ENCODE data around the gene TSPAN6. TPM values are rescaled to one million over a fixed set of nuclear protein-coding genes. Genes with fewer than 3 reads are reported as not detected.

Gene TSPAN6
- total and polyA plus RNA-seq, 7 experiments from 2014 or later = 1.0 to 7.7 (median 2.2) TPM; not detected in 1

GRCh38 chrX:100677611-100678181 lies 41.1 kb upstream of the TSPAN6 start:
- Mint-ChIP-seq H3K27ac (no peak overlapping the region), H3K9me3 (no peaks in the 10 kb centered on the region), H3K36me3 (no peaks in the 10 kb centered on the region), H3K27me3 (peaks cover 0 to 3% (median 0%) of the 10 kb centered on the region in 5 donors), H3K4me3 (no peak overlapping the region), H3K4me1 (peaks cover 0 to 11% (median 5%) of the 10 kb centered on the region in 7 donors)
- Histone ChIP-seq H3K36me3 (ENCODE audit: control insufficient read depth in 2 of 3, insufficient read depth in 3 of 3, low read length in 3 of 3) (no peaks in the 10 kb centered on the region), H3K27ac (ENCODE audit: low read depth, low read length) (no peak overlapping the region), H3K27me3 (ENCODE audit: control insufficient read depth in 2 of 2, insufficient read depth in 2 of 2, low read length in 2 of 2) (no peaks in the 10 kb centered on the region), H3K9me3 (ENCODE audit: control insufficient read depth in 2 of 3, low read length in 3 of 3) (no peaks in the 10 kb centered on the region), H3K4me1 (ENCODE audit: control insufficient read depth in 2 of 2, insufficient read depth in 2 of 2, low read length in 2 of 2) (no peaks in the 10 kb centered on the region), H3K4me3 (ENCODE audit: low read length) (no peak overlapping the region)
- ATAC-seq = no peak
- DNase-seq = no peak
- ChIA-PET CTCF (no interaction called here), POLR2A (no interaction called here)
- intact Hi-C loops (cut with micrococcal nuclease) = no loop called here

- H3K9me3 Mint-ChIP-seq = no peaks in the 10 kb centered on the region
- no peaks in the 10 kb centered on the region for H3K36me3 Mint-ChIP-seq
- no peak overlapping the region for H3K4me3 Mint-ChIP-seq
- Histone ChIP-seq H3K9me3 (ENCODE audit: control insufficient read depth in 2 of 3, low read length in 3 of 3) (no peaks in the 10 kb centered on the region), H3K4me3 (ENCODE audit: low read length) (no peak overlapping the region), H3K4me1 (ENCODE audit: control insufficient read depth in 2 of 2, insufficient read depth in 2 of 2, low read length in 2 of 2) (no peaks in the 10 kb centered on the region), H3K27ac (ENCODE audit: low read depth, low read length) (no peak overlapping the region), H3K27me3 (ENCODE audit: control insufficient read depth in 2 of 2, insufficient read depth in 2 of 2, low read length in 2 of 2) (no peaks in the 10 kb centered on the region), H3K36me3 (ENCODE audit: control insufficient read depth in 2 of 3, insufficient read depth in 3 of 3, low read length in 3 of 3) (no peaks in the 10 kb centered on the region)
- H3K27ac Mint-ChIP-seq = no peak overlapping the region
- intact Hi-C loops (cut with micrococcal nuclease) = loop anchor here in 1 of 2 donors (5.0 kb wide), 2 partner anchors 93 to 533 kb away; no protein-coding TSS in a partner anchor
- ChIA-PET POLR2A (no interaction called here), CTCF (no interaction called here)
- no peak for ATAC-seq
- no peaks in the 10 kb centered on the region for H3K27me3 Mint-ChIP-seq
- no peak for DNase-seq
- H3K4me1 Mint-ChIP-seq = peaks cover 0 to 11% (median 5%) of the 10 kb centered on the region in 7 donors
These were observed 38.1 kb upstream of the TSPAN6 start for GRCh38 chrX:100674705-100675104.

DNA sequence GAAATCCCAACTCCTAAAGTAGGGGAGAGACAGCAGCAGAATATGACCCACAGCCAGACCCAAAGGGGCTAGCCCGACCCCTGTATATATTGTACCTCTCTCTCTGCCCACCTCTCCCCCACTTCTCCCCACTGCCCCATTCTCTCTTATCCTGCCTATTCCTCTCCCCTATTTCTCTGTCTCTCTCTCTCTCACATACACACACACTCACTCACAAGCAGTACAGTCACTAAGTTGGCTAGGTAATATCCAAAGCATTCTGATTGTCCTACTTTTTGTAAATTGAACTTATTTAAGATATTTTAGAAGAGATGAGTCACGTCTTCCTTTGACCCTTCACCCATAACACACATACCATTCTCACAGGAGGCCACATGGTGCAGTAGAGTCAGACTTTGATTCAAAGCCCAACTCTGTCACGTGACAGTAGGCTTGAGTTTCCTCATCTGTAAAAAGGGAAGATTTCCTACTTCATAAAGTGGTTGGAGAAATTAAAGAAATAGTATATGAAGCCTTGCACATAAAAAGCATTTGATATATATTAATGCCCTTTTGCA lies 36.9 kb upstream of the TSPAN6 start:
- H3K4me1 ChIP-seq (ENCODE audit: control insufficient read depth in 2 of 2, insufficient read depth in 2 of 2, low read length in 2 of 2) = no peaks in the 10 kb centered on the region
- Mint-ChIP-seq H3K27ac (no peak overlapping the region), H3K36me3 (no peaks in the 10 kb centered on the region), H3K27me3 (peaks cover 0 to 2% (median 0%) of the 10 kb centered on the region in 5 donors), H3K4me3 (no peak overlapping the region), H3K9me3 (no peaks in the 10 kb centered on the region), H3K4me1 (peaks cover 0 to 11% (median 5%) of the 10 kb centered on the region in 7 donors)
- CTCF ChIA-PET = no interaction called here
- no peak for DNase-seq
- H3K36me3 ChIP-seq (ENCODE audit: control insufficient read depth in 2 of 3, insufficient read depth in 3 of 3, low read length in 3 of 3) = no peaks in the 10 kb centered on the region
- H3K27ac ChIP-seq (ENCODE audit: low read depth, low read length) = no peak overlapping the region
- intact Hi-C loops (cut with micrococcal nuclease) = loop anchor here in 1 of 2 donors (5.0 kb wide), 2 partner anchors 94 to 534 kb away; no protein-coding TSS in a partner anchor
- no peak for ATAC-seq
- H3K4me3 ChIP-seq (ENCODE audit: low read length) = no peak overlapping the region
- H3K9me3 ChIP-seq (ENCODE audit: control insufficient read depth in 2 of 3, low read length in 3 of 3) = no peaks in the 10 kb centered on the region
- POLR2A ChIA-PET = no interaction called here
- H3K27me3 ChIP-seq (ENCODE audit: control insufficient read depth in 2 of 2, insufficient read depth in 2 of 2, low read length in 2 of 2) = no peaks in the 10 kb centered on the region

DNA sequence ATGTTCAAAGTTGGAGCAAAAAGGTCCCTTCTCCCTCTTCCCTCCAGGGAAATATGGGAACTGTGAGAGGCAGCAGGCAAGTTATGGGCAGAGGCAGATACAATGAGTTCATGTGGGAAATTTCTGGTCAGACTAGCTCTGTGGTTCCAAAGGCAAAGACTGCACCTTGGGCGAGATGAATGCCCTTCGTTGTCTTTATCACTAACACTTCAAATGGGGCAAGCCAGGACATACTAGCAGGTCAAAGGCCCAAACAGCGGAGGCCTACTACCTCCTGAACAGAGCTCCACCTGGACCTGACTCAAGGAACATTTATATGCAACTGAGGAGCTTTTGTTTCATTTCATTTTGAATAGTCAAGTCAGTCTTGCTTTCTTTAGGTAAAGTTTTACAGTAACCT lies 36.4 kb upstream of the TSPAN6 start:
- intact Hi-C loops (cut with micrococcal nuclease) = loop anchor here in 1 of 2 donors (5.0 kb wide), 2 partner anchors 94 to 534 kb away; no protein-coding TSS in a partner anchor
- no peaks in the 10 kb centered on the region for H3K4me1 ChIP-seq (ENCODE audit: control insufficient read depth in 2 of 2, insufficient read depth in 2 of 2, low read length in 2 of 2)
- no peaks in the 10 kb centered on the region for H3K36me3 ChIP-seq (ENCODE audit: control insufficient read depth in 2 of 3, insufficient read depth in 3 of 3, low read length in 3 of 3)
- no peaks in the 10 kb centered on the region for H3K9me3 Mint-ChIP-seq
- ChIA-PET CTCF (no interaction called here), POLR2A (no interaction called here)
- no peak overlapping the region for H3K27ac ChIP-seq (ENCODE audit: low read depth, low read length)
- H3K4me3 ChIP-seq (ENCODE audit: low read length) = no peak overlapping the region
- no peaks in the 10 kb centered on the region for H3K36me3 Mint-ChIP-seq
- no peaks in the 10 kb centered on the region for H3K9me3 ChIP-seq (ENCODE audit: control insufficient read depth in 2 of 3, low read length in 3 of 3)
- H3K4me1 Mint-ChIP-seq = peaks cover 0 to 11% (median 5%) of the 10 kb centered on the region in 7 donors
- H3K27me3 Mint-ChIP-seq = peaks cover 0 to 6% (median 0%) of the 10 kb centered on the region in 5 donors
- ATAC-seq (no peak), DNase-seq (no peak)
- no peaks in the 10 kb centered on the region for H3K27me3 ChIP-seq (ENCODE audit: control insufficient read depth in 2 of 2, insufficient read depth in 2 of 2, low read length in 2 of 2)
- H3K27ac Mint-ChIP-seq = no peak overlapping the region
- no peak overlapping the region for H3K4me3 Mint-ChIP-seq

- Mint-ChIP-seq H3K9me3 (no peaks in the 10 kb centered on the region), H3K4me1 (no peaks in the 10 kb centered on the region), H3K27ac (no peak overlapping the region), H3K4me3 (no peak overlapping the region), H3K27me3 (peaks cover 0 to 10% (median 5%) of the 10 kb centered on the region in 5 donors), H3K36me3 (no peaks in the 10 kb centered on the region)
- H3K36me3 ChIP-seq (ENCODE audit: control insufficient read depth in 2 of 3, insufficient read depth in 3 of 3, low read length in 3 of 3) = no peaks in the 10 kb centered on the region
- H3K9me3 ChIP-seq (ENCODE audit: control insufficient read depth in 2 of 3, low read length in 3 of 3) = no peaks in the 10 kb centered on the region
- intact Hi-C loops (cut with micrococcal nuclease) = no loop called here
- no peaks in the 10 kb centered on the region for H3K27me3 ChIP-seq (ENCODE audit: control insufficient read depth in 2 of 2, insufficient read depth in 2 of 2, low read length in 2 of 2)
- no peak overlapping the region for H3K27ac ChIP-seq (ENCODE audit: low read depth, low read length)
- no peak for ATAC-seq
- POLR2A ChIA-PET = no interaction called here
- H3K4me1 ChIP-seq (ENCODE audit: control insufficient read depth in 2 of 2, insufficient read depth in 2 of 2, low read length in 2 of 2) = no peaks in the 10 kb centered on the region
- no peak for DNase-seq
- no peak overlapping the region for H3K4me3 ChIP-seq (ENCODE audit: low read length)
- CTCF ChIA-PET = no interaction called here
These were observed 27.0 kb upstream of the TSPAN6 start for GRCh38 chrX:100663642-100664041.

DNA sequence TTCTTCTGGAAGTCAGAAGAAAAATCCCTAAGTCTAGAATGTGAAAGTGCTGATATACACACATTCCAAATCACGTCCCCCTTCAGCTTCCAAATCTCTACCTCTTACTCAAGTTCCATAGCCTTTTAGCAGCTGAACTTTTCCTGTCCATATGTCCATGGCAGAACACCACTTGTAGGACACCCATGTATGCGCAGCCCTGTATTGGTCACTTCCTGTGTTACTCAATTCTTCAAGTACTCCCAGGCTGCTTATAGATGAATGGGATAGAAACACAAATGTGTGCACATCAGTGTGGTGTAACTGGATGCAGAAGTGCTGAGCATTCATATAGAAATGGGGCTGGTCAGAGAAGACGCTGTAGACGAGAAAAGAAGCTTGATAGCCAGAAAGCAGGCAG lies 26.2 kb upstream of the TSPAN6 start:
- no peaks in the 10 kb centered on the region for H3K36me3 ChIP-seq (ENCODE audit: control insufficient read depth in 2 of 3, insufficient read depth in 3 of 3, low read length in 3 of 3)
- H3K4me3 ChIP-seq (ENCODE audit: low read length) = no peak overlapping the region
- no peaks in the 10 kb centered on the region for H3K4me1 ChIP-seq (ENCODE audit: control insufficient read depth in 2 of 2, insufficient read depth in 2 of 2, low read length in 2 of 2)
- no peaks in the 10 kb centered on the region for H3K36me3 Mint-ChIP-seq
- H3K4me1 Mint-ChIP-seq = no peaks in the 10 kb centered on the region
- ChIA-PET CTCF (no interaction called here), POLR2A (no interaction called here)
- H3K27ac ChIP-seq (ENCODE audit: low read depth, low read length) = no peak overlapping the region
- no peaks in the 10 kb centered on the region for H3K9me3 ChIP-seq (ENCODE audit: control insufficient read depth in 2 of 3, low read length in 3 of 3)
- ATAC-seq = no peak
- H3K4me3 Mint-ChIP-seq = no peak overlapping the region
- no peaks in the 10 kb centered on the region for H3K27me3 ChIP-seq (ENCODE audit: control insufficient read depth in 2 of 2, insufficient read depth in 2 of 2, low read length in 2 of 2)
- peaks cover 0 to 10% (median 0%) of the 10 kb centered on the region in 5 donors for H3K27me3 Mint-ChIP-seq
- intact Hi-C loops (cut with micrococcal nuclease) = no loop called here
- DNase-seq = no peak
- H3K9me3 Mint-ChIP-seq = no peaks in the 10 kb centered on the region
- no peak overlapping the region for H3K27ac Mint-ChIP-seq

DNA sequence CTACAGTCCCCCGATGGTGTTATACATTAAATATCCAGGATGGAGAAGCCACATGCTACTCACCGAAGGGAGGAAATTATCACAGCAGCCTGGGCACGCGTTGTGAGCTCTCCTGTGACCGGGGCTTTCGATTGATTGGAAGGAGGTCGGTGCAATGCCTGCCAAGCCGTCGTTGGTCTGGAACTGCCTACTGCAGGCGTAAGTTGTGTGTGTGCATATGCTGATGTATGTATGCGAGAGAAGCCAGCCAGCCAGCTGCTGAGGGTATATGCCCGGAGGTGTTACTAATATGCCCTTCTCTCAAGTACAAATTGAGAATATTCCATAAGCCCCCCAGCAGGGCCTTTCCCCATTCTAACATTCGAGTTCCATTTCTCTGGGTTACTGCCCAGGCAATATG lies 25.6 kb upstream of the TSPAN6 start:
- Histone ChIP-seq H3K27me3 (ENCODE audit: control insufficient read depth in 2 of 2, insufficient read depth in 2 of 2, low read length in 2 of 2) (no peaks in the 10 kb centered on the region), H3K4me1 (ENCODE audit: control insufficient read depth in 2 of 2, insufficient read depth in 2 of 2, low read length in 2 of 2) (no peaks in the 10 kb centered on the region), H3K4me3 (ENCODE audit: low read length) (no peak overlapping the region), H3K36me3 (ENCODE audit: control insufficient read depth in 2 of 3, insufficient read depth in 3 of 3, low read length in 3 of 3) (no peaks in the 10 kb centered on the region), H3K9me3 (ENCODE audit: control insufficient read depth in 2 of 3, low read length in 3 of 3) (no peaks in the 10 kb centered on the region), H3K27ac (ENCODE audit: low read depth, low read length) (no peak overlapping the region)
- Mint-ChIP-seq H3K9me3 (no peaks in the 10 kb centered on the region), H3K27me3 (peaks cover 0 to 7% (median 0%) of the 10 kb centered on the region in 5 donors), H3K27ac (no peak overlapping the region), H3K36me3 (no peaks in the 10 kb centered on the region), H3K4me3 (no peak overlapping the region), H3K4me1 (no peaks in the 10 kb centered on the region)
- DNase-seq (no peak), ATAC-seq (no peak)
- ChIA-PET CTCF (no interaction called here), POLR2A (no interaction called here)
- intact Hi-C loops (cut with micrococcal nuclease) = no loop called here
